Jurkat, Clone E6-1 (cell line): ENCODE results near the gene FBXO44.
A peak's percentile ranks its signal among the peaks of the same experiment; 100 is the strongest.

Experiments used
- DNase-seq: peaks from one replicate; pipeline ENCODE4 v3.0.0-alpha.2; 2011; ENCODE audit warnings: low read depth, low spot score
- H3K4me3 ChIP-seq: 2 replicates; pipeline ENCODE4 v1.5.1; 2011; ENCODE audit warnings: mild to moderate bottlenecking, low read length, control low read depth, moderate library complexity

FBXO44 gene

GRCh38 chr1:11681071-11681771 is 26.5 kb downstream of the FBXO44 start, which contains the start of gene MAD2L2:
TSS of gene MAD2L2 (minus strand) at chr1:11681148. CDS start at chr1:11680601, 547 bp downstream.
- peak; percentile 95 for DNase-seq

GRCh38 chr1:11682287-11682771 is 27.7 kb downstream of the FBXO44 start:
- H3K4me3 ChIP-seq = peak overlapping the region; percentile 95
- no peak for DNase-seq

More at GRCh38 chr1:11681071-11681771, 26.5 kb downstream of the FBXO44 start, which contains the start of gene MAD2L2:
- H3K4me3 ChIP-seq = peak within 1 kb of the TSS; percentile 95

- H3K4me3 ChIP-seq = no peak overlapping the region
- no peak for DNase-seq
These were observed 28.1 kb downstream of the FBXO44 start for GRCh38 chr1:11682799-11683198.

- no peak for DNase-seq
- H3K4me3 ChIP-seq = no peak overlapping the region
These were observed 29.4 kb downstream of the FBXO44 start for GRCh38 chr1:11684070-11684469.

GRCh38 chr1:11685210-11685752 is 30.6 kb downstream of the FBXO44 start:
- H3K4me3 ChIP-seq = no peak overlapping the region
- no peak for DNase-seq

- no peak for DNase-seq
- H3K4me3 ChIP-seq = no peak overlapping the region
These were observed 33.8 kb downstream of the FBXO44 start for GRCh38 chr1:11688506-11688905.

GRCh38 chr1:11690397-11691301 is 36.0 kb downstream of the FBXO44 start:
- no peak for DNase-seq

GRCh38 chr1:11691302-11691914 is 36.7 kb downstream of the FBXO44 start, which contains the start of gene DRAXIN:
TSS of gene DRAXIN (plus strand) at chr1:11691710. CDS start at chr1:11706259, 14,549 bp downstream.
- no peak for DNase-seq
- peak within 1 kb of the TSS; percentile 62 for H3K4me3 ChIP-seq

More at GRCh38 chr1:11690397-11691301, 36.0 kb downstream of the FBXO44 start:
- peak overlapping the region; percentile 62 for H3K4me3 ChIP-seq

- no peak for DNase-seq
- peak overlapping the region; percentile 62; the same call in 1 of the 2 replicates for H3K4me3 ChIP-seq
These were observed 37.4 kb downstream of the FBXO44 start for GRCh38 chr1:11691928-11692711.

- DNase-seq = peak; percentile 32
- no peak overlapping the region for H3K4me3 ChIP-seq
These were observed 38.4 kb downstream of the FBXO44 start for GRCh38 chr1:11693024-11693590.

GRCh38 chr1:11693917-11694316 is 39.2 kb downstream of the FBXO44 start:
- no peak for DNase-seq
- H3K4me3 ChIP-seq = no peak overlapping the region

- no peak for DNase-seq
- no peak overlapping the region for H3K4me3 ChIP-seq
These were observed 41.2 kb downstream of the FBXO44 start for GRCh38 chr1:11695861-11696260.

- no peak for DNase-seq
- H3K4me3 ChIP-seq = no peak overlapping the region
These were observed 42.7 kb downstream of the FBXO44 start for GRCh38 chr1:11697188-11697892.

- no peak overlapping the region for H3K4me3 ChIP-seq
- no peak for DNase-seq
These were observed 43.2 kb downstream of the FBXO44 start for GRCh38 chr1:11697893-11698210.

GRCh38 chr1:11700601-11701467 is 46.2 kb downstream of the FBXO44 start:
- no peak for DNase-seq
- no peak overlapping the region for H3K4me3 ChIP-seq

- H3K4me3 ChIP-seq = no peak overlapping the region
- DNase-seq = no peak
These were observed 46.9 kb downstream of the FBXO44 start for GRCh38 chr1:11701551-11701961.
